GM21528 (cell line): ENCODE measurements around the gene CCDC38.

Experiments used
- ATAC-seq: cut with Tn5 transposase; IDR thresholded peaks from one replicate; pipeline ENCODE4 v1.9.1; 2021; ENCODE audit warnings: mild to moderate bottlenecking, moderate library complexity; ENCODE audit not compliant: unreplicated experiment, low FRiP score

Gene CCDC38

GRCh38 chr12:95838125-95838524, 104.3 kb downstream of the CCDC38 start:
- no peak for ATAC-seq

- no peak for ATAC-seq
These were observed 105.0 kb downstream of the CCDC38 start for GRCh38 chr12:95837240-95838038.

GRCh38 chr12:95836630-95837239, 105.7 kb downstream of the CCDC38 start:
- ATAC-seq, result no peak

- ATAC-seq, result no peak
These were observed 106.2 kb downstream of the CCDC38 start for GRCh38 chr12:95836185-95836609.

GRCh38 chr12:95834572-95834971, 107.8 kb downstream of the CCDC38 start:
- ATAC-seq, result no peak

GRCh38 chr12:95830335-95831089, 111.9 kb downstream of the CCDC38 start:
- no peak for ATAC-seq

GRCh38 chr12:95829395-95829794, 113.0 kb downstream of the CCDC38 start:
- no peak for ATAC-seq

- ATAC-seq, result no peak
These were observed 122.2 kb downstream of the CCDC38 start for GRCh38 chr12:95820096-95820703.
